ENCODE data around the gene PXDC1.
"Not testable (repeated sequence)": the region's sequence is repeated elsewhere in the genome, so short reads cannot be mapped to it uniquely, and the experiment has no call there.

The PXDC1 gene

DNA sequence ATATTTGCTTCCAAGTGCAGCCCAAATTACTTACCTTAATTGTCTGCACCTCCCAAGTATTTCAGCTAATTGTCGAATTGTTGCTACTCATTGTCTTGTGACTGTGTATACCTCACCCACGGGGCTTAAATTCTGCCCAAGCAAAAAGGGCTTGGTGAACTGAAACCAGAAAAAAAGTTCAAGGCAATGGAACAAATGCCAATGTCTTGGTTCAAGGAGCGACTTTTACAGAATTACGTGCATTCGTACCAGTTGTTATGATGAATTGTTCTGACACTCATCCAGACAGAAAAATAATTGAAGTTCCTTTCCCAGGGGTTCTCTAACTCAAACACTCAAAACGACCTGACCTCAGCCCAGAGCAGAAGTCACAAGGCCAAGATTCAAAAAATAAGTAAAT is 13.9 kb upstream of the PXDC1 start:
- H3K4me1 Mint-ChIP-seq = no peaks in the 10 kb centered on the region
- DNase-seq (ENCODE audit: low spot score in 2 of 2) (no peak), ATAC-seq (replicated peaks; ENCODE audit: extremely low read depth, poor library complexity, severe bottlenecking) (no peak)
- H3K27me3 Mint-ChIP-seq = peaks cover 54% of the 10 kb centered on the region
- no peaks in the 10 kb centered on the region for H3K36me3 Mint-ChIP-seq (ENCODE audit: insufficient read depth)
- H3K27ac Mint-ChIP-seq (ENCODE audit: low read depth) = no peak overlapping the region
- H3K9me3 Mint-ChIP-seq = no peaks in the 10 kb centered on the region
- H3K4me3 Mint-ChIP-seq = no peak overlapping the region

DNA sequence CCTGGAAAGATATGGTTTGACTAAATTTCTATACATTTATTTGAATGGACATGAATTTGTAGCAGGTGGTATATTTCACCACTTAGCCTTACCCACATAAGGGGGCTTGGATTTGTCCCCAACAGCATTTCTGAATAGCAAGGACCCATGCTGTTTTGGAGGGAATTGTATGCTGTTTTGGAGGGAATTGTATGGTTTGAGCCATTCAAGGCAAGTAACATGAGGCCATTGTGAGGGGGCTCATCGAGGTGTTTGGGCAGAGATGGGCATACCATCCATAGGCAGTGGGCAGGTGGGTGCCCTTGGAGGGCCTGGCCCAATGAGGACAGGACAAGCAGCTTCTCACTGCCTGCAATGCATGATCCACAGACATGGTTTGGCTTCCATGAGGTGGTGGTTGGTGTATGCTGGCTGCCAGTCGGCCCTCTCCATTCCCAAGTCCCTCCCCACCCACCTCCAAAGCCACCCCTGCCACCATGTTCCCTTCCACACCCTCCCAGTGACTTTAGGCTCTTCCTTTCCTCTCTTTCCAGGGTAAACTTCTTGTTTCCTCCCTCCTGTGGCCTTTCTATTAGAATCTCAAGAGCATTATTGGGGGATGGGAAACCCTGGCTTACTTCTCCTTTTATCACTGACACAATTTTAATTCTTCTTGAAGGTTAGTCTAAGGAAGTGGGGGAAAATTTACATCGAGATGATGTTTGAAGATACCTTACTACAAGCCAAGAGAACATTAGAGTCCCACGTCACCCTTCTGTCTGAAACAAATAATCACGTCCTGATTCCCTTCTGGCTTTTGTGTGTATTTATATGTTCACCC is 13.2 kb upstream of the PXDC1 start:
- no peaks in the 10 kb centered on the region for H3K4me1 Mint-ChIP-seq
- no peak for ATAC-seq (replicated peaks; ENCODE audit: extremely low read depth, poor library complexity, severe bottlenecking)
- H3K4me3 Mint-ChIP-seq = no peak overlapping the region
- no peak overlapping the region for H3K27ac Mint-ChIP-seq (ENCODE audit: low read depth)
- H3K27me3 Mint-ChIP-seq = peaks cover 47% of the 10 kb centered on the region
- no peak for DNase-seq (ENCODE audit: low spot score in 2 of 2)
- no peaks in the 10 kb centered on the region for H3K9me3 Mint-ChIP-seq
- H3K36me3 Mint-ChIP-seq (ENCODE audit: insufficient read depth) = no peaks in the 10 kb centered on the region

DNA sequence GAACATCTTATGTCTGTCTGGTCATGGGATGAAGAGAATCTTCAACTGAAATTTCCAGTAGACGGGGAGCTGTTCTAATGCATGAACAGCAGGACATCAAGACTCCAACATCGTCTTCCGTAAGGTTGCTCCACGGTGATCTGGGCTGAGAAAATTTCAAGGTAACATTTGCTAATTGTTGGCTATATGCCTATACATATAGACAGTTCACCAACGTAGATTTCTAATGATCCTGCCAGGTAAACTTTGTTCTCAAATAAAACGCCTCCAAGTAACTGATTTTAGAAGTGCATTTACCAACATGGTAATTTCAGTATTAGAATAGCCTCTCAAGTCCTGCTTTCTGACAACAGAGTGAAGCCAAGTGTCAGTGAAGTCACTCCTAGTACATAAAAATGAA is 11.3 kb upstream of the PXDC1 start:
- Mint-ChIP-seq H3K4me3 (no peak overlapping the region), H3K27ac (ENCODE audit: low read depth) (no peak overlapping the region), H3K4me1 (no peaks in the 10 kb centered on the region), H3K27me3 (peaks cover 31% of the 10 kb centered on the region), H3K9me3 (no peaks in the 10 kb centered on the region), H3K36me3 (ENCODE audit: insufficient read depth) (no peaks in the 10 kb centered on the region)
- DNase-seq (ENCODE audit: low spot score in 2 of 2) = no peak
- no peak for ATAC-seq (replicated peaks; ENCODE audit: extremely low read depth, poor library complexity, severe bottlenecking)

DNA sequence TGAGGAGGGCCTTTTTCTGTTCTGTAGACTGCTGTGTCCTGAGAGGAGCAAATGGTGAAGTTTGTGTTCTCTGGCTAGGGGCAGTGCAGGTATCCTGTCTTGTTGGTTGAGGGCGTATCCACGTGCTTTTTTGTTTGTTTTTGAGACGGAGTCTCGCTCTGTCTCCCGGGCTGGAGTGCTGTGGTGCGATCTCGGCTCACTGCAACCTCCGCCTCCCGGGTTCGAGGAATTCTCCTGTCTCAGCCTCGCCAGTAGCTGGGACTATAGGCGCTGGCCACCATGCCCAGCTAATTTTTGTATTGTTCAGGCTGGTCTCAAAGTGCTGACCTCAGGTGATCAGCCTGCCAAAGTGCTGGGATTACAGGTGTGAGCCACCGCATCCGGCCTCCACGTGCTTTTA is 10.8 kb upstream of the PXDC1 start:
- no peak overlapping the region for H3K4me3 Mint-ChIP-seq
- H3K9me3 Mint-ChIP-seq = no peaks in the 10 kb centered on the region
- DNase-seq (ENCODE audit: low spot score in 2 of 2) (no peak), ATAC-seq (replicated peaks; ENCODE audit: extremely low read depth, poor library complexity, severe bottlenecking) (no peak)
- no peaks in the 10 kb centered on the region for H3K36me3 Mint-ChIP-seq (ENCODE audit: insufficient read depth)
- no peaks in the 10 kb centered on the region for H3K4me1 Mint-ChIP-seq
- peaks cover 27% of the 10 kb centered on the region for H3K27me3 Mint-ChIP-seq
- no peak overlapping the region for H3K27ac Mint-ChIP-seq (ENCODE audit: low read depth)

DNA sequence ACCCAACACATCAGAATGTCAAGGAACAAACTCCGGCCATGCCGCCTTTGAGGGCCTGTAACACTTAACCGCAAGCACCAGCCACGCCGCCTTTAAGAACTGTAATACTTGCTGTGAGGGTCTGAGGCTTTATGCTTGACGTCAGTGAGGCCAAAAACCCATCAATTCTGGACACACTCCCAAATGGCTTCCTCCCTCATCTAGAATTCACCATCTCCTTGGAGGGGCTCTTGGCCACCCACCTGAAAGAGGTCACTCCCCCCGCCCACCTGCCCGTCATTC is 10.4 kb upstream of the PXDC1 start:
- Mint-ChIP-seq H3K4me1 (no peaks in the 10 kb centered on the region), H3K4me3 (no peak overlapping the region), H3K9me3 (no peaks in the 10 kb centered on the region), H3K36me3 (ENCODE audit: insufficient read depth) (no peaks in the 10 kb centered on the region), H3K27me3 (peaks cover 23% of the 10 kb centered on the region), H3K27ac (ENCODE audit: low read depth) (no peak overlapping the region)
- DNase-seq (ENCODE audit: low spot score in 2 of 2) = no peak
- ATAC-seq (replicated peaks; ENCODE audit: extremely low read depth, poor library complexity, severe bottlenecking) = no peak

DNA sequence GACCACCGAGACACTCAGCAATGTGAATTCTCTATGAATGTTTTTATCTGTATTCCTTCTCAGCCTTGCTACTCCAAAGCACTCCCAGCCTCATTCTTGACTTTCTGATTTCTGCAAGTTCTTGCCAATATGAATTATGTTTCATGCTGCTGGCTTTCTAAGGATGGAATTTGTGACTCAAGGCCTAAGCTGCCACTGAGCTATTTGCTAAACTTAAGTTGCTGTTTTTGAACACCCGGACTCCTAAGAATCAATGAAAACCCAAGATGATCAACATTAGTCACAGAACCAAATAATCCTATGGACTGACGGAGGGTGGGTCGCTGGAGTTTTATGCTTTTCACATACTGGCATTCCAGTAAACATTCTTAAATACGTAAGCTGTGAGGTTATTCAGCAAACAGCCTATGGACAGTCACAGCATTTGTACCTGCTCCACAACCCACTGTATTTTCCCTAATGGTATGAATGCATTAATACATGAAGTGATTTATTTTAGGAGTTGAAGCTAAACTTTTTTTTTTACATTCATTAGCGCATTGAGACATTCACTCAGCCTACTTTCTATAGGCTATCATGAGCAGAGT is 8.2 kb upstream of the PXDC1 start:
- H3K36me3 Mint-ChIP-seq (ENCODE audit: insufficient read depth) = no peaks in the 10 kb centered on the region
- H3K9me3 Mint-ChIP-seq = no peaks in the 10 kb centered on the region
- H3K4me3 Mint-ChIP-seq = no peak overlapping the region
- DNase-seq (ENCODE audit: low spot score in 2 of 2) (no peak), ATAC-seq (replicated peaks; ENCODE audit: extremely low read depth, poor library complexity, severe bottlenecking) (no peak)
- peaks cover under 1% of the 10 kb centered on the region for H3K27me3 Mint-ChIP-seq
- H3K27ac Mint-ChIP-seq (ENCODE audit: low read depth) = no peak overlapping the region
- H3K4me1 Mint-ChIP-seq = no peaks in the 10 kb centered on the region

DNA sequence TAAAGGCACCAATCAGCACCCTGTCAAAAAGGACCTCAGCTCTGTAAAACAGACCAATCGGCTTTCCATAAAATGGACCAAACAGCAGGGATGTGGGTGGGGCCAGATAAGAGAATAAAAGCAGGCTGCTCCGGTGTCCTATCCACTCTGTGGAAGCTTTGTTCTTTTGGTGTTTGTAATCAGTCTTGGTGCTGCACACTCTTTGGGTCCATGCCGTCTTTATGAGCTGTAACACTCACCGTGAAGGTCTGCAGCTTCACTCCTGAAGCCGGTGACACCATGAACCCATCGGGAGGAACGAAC is 7.3 kb upstream of the PXDC1 start:
- no peak for DNase-seq (ENCODE audit: low spot score in 2 of 2)
- H3K4me1 Mint-ChIP-seq = no peaks in the 10 kb centered on the region
- no peak overlapping the region for H3K27ac Mint-ChIP-seq (ENCODE audit: low read depth)
- ATAC-seq (replicated peaks; ENCODE audit: extremely low read depth, poor library complexity, severe bottlenecking) = no peak
- no peaks in the 10 kb centered on the region for H3K36me3 Mint-ChIP-seq (ENCODE audit: insufficient read depth)
- no peak overlapping the region for H3K4me3 Mint-ChIP-seq
- no peaks in the 10 kb centered on the region for H3K9me3 Mint-ChIP-seq
- peaks cover 7% of the 10 kb centered on the region for H3K27me3 Mint-ChIP-seq

DNA sequence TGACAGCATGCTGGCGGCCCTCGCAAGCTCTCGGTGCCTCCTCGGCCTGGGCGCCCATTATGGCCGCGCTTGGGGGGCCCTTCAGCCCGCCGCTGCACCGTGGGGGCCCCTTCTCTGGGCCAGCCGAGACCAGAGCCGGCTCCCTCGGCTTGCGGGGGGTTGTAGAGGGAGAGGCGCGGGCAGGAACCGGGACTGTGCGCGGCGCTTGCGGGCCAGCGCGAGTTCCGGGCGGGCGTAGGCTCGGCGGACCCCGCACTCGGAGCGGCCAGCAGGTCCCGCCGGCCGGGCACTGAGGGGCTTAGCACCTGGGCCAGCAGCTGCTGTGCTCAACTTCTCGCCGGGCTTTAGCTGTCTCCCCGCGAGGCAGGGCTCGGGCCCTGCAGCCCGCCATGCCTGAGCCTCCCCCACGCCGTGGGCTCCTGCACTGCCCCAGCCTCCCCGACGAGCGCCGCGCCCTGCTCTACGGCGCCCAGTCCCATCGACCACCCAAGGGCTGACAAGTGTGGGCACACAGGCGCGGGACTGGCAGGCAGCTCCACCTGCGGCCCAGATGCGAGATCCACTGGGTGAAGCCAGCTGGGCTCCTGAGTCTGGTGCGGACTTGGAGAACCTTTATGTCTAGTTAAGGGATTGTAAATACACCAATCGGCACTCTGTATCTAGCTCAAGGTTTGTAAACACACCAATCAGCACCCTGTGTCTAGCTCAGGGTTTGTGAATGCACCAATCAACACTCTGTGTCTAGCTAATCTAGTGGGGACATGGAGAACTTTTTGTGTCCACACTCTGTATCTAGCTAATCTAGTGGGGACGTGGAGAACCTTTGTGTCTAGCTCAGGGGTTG is 6.7 kb upstream of the PXDC1 start:
- H3K36me3 Mint-ChIP-seq (ENCODE audit: insufficient read depth); H3K4me3 Mint-ChIP-seq; DNase-seq (ENCODE audit: low spot score in 2 of 2); H3K4me1 Mint-ChIP-seq; H3K27ac Mint-ChIP-seq (ENCODE audit: low read depth); ATAC-seq (replicated peaks; ENCODE audit: extremely low read depth, poor library complexity, severe bottlenecking); H3K9me3 Mint-ChIP-seq: not testable (repeated sequence)
- H3K27me3 Mint-ChIP-seq = peaks cover 12% of the 10 kb centered on the region

DNA sequence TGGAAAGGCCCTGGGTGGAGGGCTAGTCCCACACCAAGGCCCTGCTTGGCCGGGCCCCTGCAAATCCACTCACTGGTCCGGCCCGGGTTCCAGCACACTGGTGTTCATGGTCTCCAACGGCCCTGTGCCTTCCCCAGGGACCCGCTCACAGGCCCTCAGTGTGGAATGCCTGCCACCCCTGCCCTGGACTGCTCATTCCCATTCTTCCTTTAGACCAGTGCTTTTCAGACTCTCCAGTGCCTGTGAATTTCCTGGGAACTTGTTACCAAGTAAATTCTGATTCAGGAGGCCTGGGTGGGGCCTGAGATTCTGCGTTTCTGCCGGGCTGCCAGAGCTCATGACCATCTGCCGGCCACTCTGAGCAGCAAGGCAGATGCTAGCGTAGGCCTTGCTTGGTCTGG is 5.7 kb upstream of the PXDC1 start:
- no peaks in the 10 kb centered on the region for H3K36me3 Mint-ChIP-seq (ENCODE audit: insufficient read depth)
- no peak overlapping the region for H3K27ac Mint-ChIP-seq (ENCODE audit: low read depth)

DNA sequence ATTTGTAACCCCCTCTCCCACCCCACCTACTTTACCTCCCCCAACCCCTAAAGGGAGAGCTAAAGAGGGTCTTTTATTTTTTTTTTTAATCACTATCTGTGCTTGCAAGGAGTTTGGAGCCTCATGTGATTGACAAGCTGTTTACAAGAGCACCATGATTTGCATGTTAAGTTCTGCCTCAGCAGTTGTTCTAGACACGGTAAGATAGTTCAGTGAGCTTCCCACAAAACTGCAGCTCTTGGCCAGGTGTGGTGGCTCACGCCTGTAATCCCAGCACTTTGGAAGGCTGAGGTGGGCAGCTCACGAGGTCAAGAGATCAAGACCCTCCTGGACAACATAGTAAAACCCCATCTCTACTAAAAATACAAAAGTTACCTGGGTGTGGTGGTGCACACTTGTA is 5.0 kb upstream of the PXDC1 start:
- no peak overlapping the region for H3K27ac Mint-ChIP-seq (ENCODE audit: low read depth)
- no peaks in the 10 kb centered on the region for H3K36me3 Mint-ChIP-seq (ENCODE audit: insufficient read depth)

More for the DNA sequence above, 5.7 kb upstream of the PXDC1 start:
- H3K4me3 Mint-ChIP-seq = no peak overlapping the region
- DNase-seq (ENCODE audit: low spot score in 2 of 2) = no peak
- H3K9me3 Mint-ChIP-seq = no peaks in the 10 kb centered on the region
- H3K27me3 Mint-ChIP-seq = peaks cover 22% of the 10 kb centered on the region
- no peak for ATAC-seq (replicated peaks; ENCODE audit: extremely low read depth, poor library complexity, severe bottlenecking)
- no peaks in the 10 kb centered on the region for H3K4me1 Mint-ChIP-seq

DNA sequence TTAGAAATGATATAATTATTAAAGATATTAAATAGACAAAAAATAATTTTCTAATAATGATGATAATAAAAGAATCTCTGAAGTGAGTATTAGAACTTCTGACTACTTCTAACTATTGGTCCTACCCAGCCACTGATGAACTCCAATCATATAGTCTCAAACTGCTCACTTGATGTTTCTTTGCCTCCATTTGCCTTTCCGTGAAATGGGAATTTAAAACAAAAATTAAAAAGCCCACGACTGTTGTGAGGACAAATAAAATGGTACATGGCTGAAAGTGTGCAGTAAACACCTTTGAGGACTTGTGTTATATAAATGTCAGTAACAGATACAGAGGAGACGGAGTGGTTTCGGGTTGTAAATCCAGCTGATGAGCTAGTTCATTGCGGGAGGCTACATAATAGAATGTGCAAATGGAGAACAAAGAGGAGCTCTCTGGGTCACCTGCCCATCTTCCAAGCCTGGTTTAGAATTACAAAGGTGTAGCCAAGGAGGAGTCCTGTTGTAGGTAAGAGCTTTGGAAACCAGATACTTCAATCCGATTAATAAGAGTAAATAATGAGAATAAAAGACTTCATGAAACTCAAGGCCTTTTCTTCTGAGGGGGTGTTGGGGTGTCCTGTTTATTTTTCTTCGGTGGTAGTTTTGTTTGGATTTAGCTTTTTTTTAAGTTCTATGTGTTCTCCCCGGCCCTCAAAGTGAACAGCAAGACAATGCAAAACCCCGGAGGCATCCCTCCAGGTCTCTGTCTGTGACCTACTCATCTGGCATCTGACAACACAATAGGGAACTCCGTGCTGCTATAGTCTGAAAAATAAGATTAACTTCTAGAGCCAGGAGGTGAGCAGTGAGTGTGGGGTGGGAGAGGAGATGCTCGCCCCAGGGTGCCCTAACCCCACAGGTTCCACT is 4.4 kb upstream of the PXDC1 start:
- DNase-seq (ENCODE audit: low spot score in 2 of 2) (no peak), ATAC-seq (replicated peaks; ENCODE audit: extremely low read depth, poor library complexity, severe bottlenecking) (no peak)
- H3K4me3 Mint-ChIP-seq = no peak overlapping the region
- H3K27ac Mint-ChIP-seq (ENCODE audit: low read depth) = no peak overlapping the region
- peaks cover 22% of the 10 kb centered on the region for H3K27me3 Mint-ChIP-seq
- H3K9me3 Mint-ChIP-seq = no peaks in the 10 kb centered on the region
- H3K36me3 Mint-ChIP-seq (ENCODE audit: insufficient read depth) = no peaks in the 10 kb centered on the region
- no peaks in the 10 kb centered on the region for H3K4me1 Mint-ChIP-seq

More for the DNA sequence above, 5.0 kb upstream of the PXDC1 start:
- Mint-ChIP-seq H3K4me1 (no peaks in the 10 kb centered on the region), H3K27me3 (peaks cover 22% of the 10 kb centered on the region), H3K4me3 (no peak overlapping the region), H3K9me3 (no peaks in the 10 kb centered on the region)
- no peak for ATAC-seq (replicated peaks; ENCODE audit: extremely low read depth, poor library complexity, severe bottlenecking)
- DNase-seq (ENCODE audit: low spot score in 2 of 2) = no peak

DNA sequence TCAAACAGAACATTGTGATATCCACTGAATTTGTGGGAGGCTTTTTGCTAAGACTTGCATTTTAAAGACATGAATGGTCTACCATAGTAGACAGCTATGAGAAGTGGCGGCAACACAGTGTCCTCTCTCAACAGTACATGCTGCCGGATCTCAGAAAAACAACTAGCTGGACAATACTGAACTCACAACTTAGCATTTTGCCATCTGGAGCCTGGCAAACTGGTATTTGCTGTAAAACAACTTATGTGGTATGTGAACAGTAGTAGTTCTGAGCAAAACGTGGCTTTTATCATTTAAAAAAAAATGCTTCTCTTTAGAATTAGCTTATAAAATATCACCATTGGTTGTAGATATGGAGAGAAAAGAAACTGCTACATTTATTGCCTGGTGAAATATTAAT is 3.3 kb upstream of the PXDC1 start:
- H3K36me3 Mint-ChIP-seq (ENCODE audit: insufficient read depth) = no peaks in the 10 kb centered on the region
- DNase-seq (ENCODE audit: low spot score in 2 of 2) (no peak), ATAC-seq (replicated peaks; ENCODE audit: extremely low read depth, poor library complexity, severe bottlenecking) (no peak)
- no peaks in the 10 kb centered on the region for H3K9me3 Mint-ChIP-seq
- no peaks in the 10 kb centered on the region for H3K4me1 Mint-ChIP-seq
- H3K27ac Mint-ChIP-seq (ENCODE audit: low read depth) = no peak overlapping the region
- no peak overlapping the region for H3K4me3 Mint-ChIP-seq
- H3K27me3 Mint-ChIP-seq = peaks cover 25% of the 10 kb centered on the region

Data from central memory CD8-positive, alpha-beta T cell (primary cell).